H9 (cell line): ENCODE measurements around the gene RBFOX1. TPM values are rescaled to one million over a fixed set of nuclear protein-coding genes. Genes with fewer than 3 reads are reported as not detected.

Experiments used
- DNase-seq: peaks from one replicate; pipeline ENCODE4 v3.0.0-alpha.2; 2017
- H2AFZ ChIP-seq: one replicate; pipeline ENCODE4 v1.6.1; 2013; ENCODE audit warnings: mild to moderate bottlenecking, low read length, control low read depth, moderate library complexity
- H2AK5ac ChIP-seq: 2 replicates; pipeline ENCODE4 v1.6.1; 2013; ENCODE audit warnings: low read length, control low read depth, mixed read lengths; ENCODE audit not compliant: insufficient read length
- H2BK120ac ChIP-seq: one replicate; pipeline ENCODE4 v1.6.1; 2013; ENCODE audit warnings: low read depth, mild to moderate bottlenecking, low read length, control low read depth, inconsistent platforms; ENCODE audit not compliant: poor library complexity, severe bottlenecking
- H2BK12ac ChIP-seq: 2 replicates; pipeline ENCODE4 v1.6.1; 2013; ENCODE audit warnings: low read length, control low read depth, mixed read lengths, low read depth; ENCODE audit not compliant: insufficient read length
- H2BK15ac ChIP-seq: 2 replicates; pipeline ENCODE4 v1.6.1; 2013; ENCODE audit warnings: low read depth, low read length, control low read depth
- H2BK20ac ChIP-seq: one replicate; pipeline ENCODE4 v1.6.1; 2013; ENCODE audit warnings: low read depth, mild to moderate bottlenecking, low read length, control low read depth, inconsistent platforms; ENCODE audit not compliant: poor library complexity, severe bottlenecking
- H2BK5ac ChIP-seq: 2 replicates; pipeline ENCODE4 v1.6.1; 2013; ENCODE audit warnings: low read length, control low read depth, mixed read lengths; ENCODE audit not compliant: insufficient read length
- H3K14ac ChIP-seq: 2 replicates; pipeline ENCODE4 v1.6.1; 2013; ENCODE audit warnings: low read length, control low read depth; ENCODE audit not compliant: insufficient read depth
- H3K18ac ChIP-seq: 2 replicates; pipeline ENCODE4 v1.6.1; 2013; ENCODE audit warnings: low read depth, mild to moderate bottlenecking, mixed read lengths, low read length, control low read depth; ENCODE audit not compliant: insufficient read length
- H3K23ac ChIP-seq: 2 replicates; pipeline ENCODE4 v1.6.1; 2013; ENCODE audit warnings: low read length, control low read depth, mixed read lengths, low read depth; ENCODE audit not compliant: insufficient read length
- H3K23me2 ChIP-seq: 2 replicates; pipeline ENCODE4 v1.6.1; 2013; ENCODE audit warnings: low read depth, mild to moderate bottlenecking, mixed read lengths, low read length, control low read depth; ENCODE audit not compliant: insufficient read length, poor library complexity, severe bottlenecking
- H3K27ac ChIP-seq: 2 replicates; pipeline ENCODE4 v1.5.1; 2013; ENCODE audit warnings: low read length, control low read depth, mixed read lengths, low read depth; ENCODE audit not compliant: insufficient read length
- H3K27me3 ChIP-seq: 2 replicates; pipeline ENCODE4 v1.6.1; 2013; ENCODE audit warnings: low read length, control low read depth, inconsistent platforms; ENCODE audit not compliant: insufficient read depth
- H3K4ac ChIP-seq: 2 replicates; pipeline ENCODE4 v1.6.1; 2013; ENCODE audit warnings: low read depth, mild to moderate bottlenecking, control low read depth, inconsistent platforms, low read length, moderate library complexity
- H3K4me1 ChIP-seq: 2 replicates; pipeline ENCODE4 v1.6.1; 2013; ENCODE audit warnings: low read length, control low read depth, inconsistent platforms; ENCODE audit not compliant: insufficient read depth
- H3K4me2 ChIP-seq: 2 replicates; pipeline ENCODE4 v1.6.1; 2013; ENCODE audit warnings: low read length, control low read depth, mixed read lengths; ENCODE audit not compliant: insufficient read length, insufficient read depth
- H3K56ac ChIP-seq: 2 replicates; pipeline ENCODE4 v1.6.1; 2013; ENCODE audit warnings: low read depth, mild to moderate bottlenecking, mixed read lengths, low read length, control low read depth; ENCODE audit not compliant: insufficient read length
- H3K79me1 ChIP-seq: 2 replicates; pipeline ENCODE4 v1.6.1; 2013; ENCODE audit warnings: low read depth, mild to moderate bottlenecking, moderate library complexity, low read length, control low read depth, inconsistent platforms; ENCODE audit not compliant: insufficient read depth, poor library complexity, severe bottlenecking
- H3K79me2 ChIP-seq: 2 replicates; pipeline ENCODE4 v1.6.1; 2013; ENCODE audit warnings: low read length, control low read depth, inconsistent platforms; ENCODE audit not compliant: insufficient read depth
- H3K9ac ChIP-seq: 2 replicates; pipeline ENCODE4 v1.6.1; 2013; ENCODE audit warnings: low read length, control low read depth, mixed read lengths; ENCODE audit not compliant: insufficient read length; ENCODE audit errors: extremely low read depth
- H3K9me3 ChIP-seq: one replicate; pipeline ENCODE4 v1.6.1; 2013; ENCODE audit warnings: low read depth, low read length, inconsistent platforms; ENCODE audit not compliant: control insufficient read depth
- H3T11ph ChIP-seq: one replicate; pipeline ENCODE4 v1.6.1; 2013; ENCODE audit warnings: mild to moderate bottlenecking, low read length, control low read depth, inconsistent platforms
- H4K20me1 ChIP-seq: one replicate; pipeline ENCODE4 v1.6.1; 2013; ENCODE audit not compliant: control insufficient read depth, insufficient read length, insufficient read depth
- H4K5ac ChIP-seq: 2 replicates; pipeline ENCODE4 v1.6.1; 2013; ENCODE audit warnings: low read depth, mild to moderate bottlenecking, mixed read lengths, low read length, control low read depth; ENCODE audit not compliant: insufficient read length
- H4K8ac ChIP-seq: replicated peaks from 2 replicates; pipeline ENCODE4 v1.6.1; 2013; ENCODE audit warnings: low read length, control low read depth, mixed read lengths, low read depth; ENCODE audit not compliant: insufficient read length
- H4K91ac ChIP-seq: 2 replicates; pipeline ENCODE4 v1.6.1; 2013; ENCODE audit warnings: low read depth, mild to moderate bottlenecking, moderate library complexity, mixed read lengths, low read length, control low read depth; ENCODE audit not compliant: insufficient read length
- H3K27ac Mint-ChIP-seq, 3 experiments: 2 replicates in 2 of 3; 3 replicates in 1 of 3; pipeline ENCODE4 v1.8.0; 2020 to 2021; ENCODE audit warnings: mixed read lengths in 3 of 3, mild to moderate bottlenecking in 1 of 3, moderate library complexity in 1 of 3
- H3K27me3 Mint-ChIP-seq: 2 replicates; pipeline ENCODE4 v1.8.0; 2021; ENCODE audit warnings: low read depth, mild to moderate bottlenecking, moderate library complexity, mixed read lengths
- H3K36me3 Mint-ChIP-seq, 3 experiments: 2 replicates in 2 of 3; 3 replicates in 1 of 3; pipeline ENCODE4 v1.8.0; 2020 to 2021; ENCODE audit warnings: low read depth in 3 of 3, mixed read lengths in 3 of 3; ENCODE audit not compliant: insufficient read depth in 1 of 3
- H3K4me1 Mint-ChIP-seq, 2 experiments: 2 replicates each; pipeline ENCODE4 v1.8.0; 2020; ENCODE audit warnings: mixed read lengths in 2 of 2
- H3K4me3 Mint-ChIP-seq, 2 experiments: 2 replicates in 1 of 2; 3 replicates in 1 of 2; pipeline ENCODE4 v1.8.0; 2020 to 2021; ENCODE audit warnings: mild to moderate bottlenecking in 2 of 2, mixed read lengths in 2 of 2, moderate library complexity in 1 of 2
- H3K9me3 Mint-ChIP-seq, 2 experiments: 2 replicates in 1 of 2; 3 replicates in 1 of 2; pipeline ENCODE4 v1.8.0; 2020; ENCODE audit warnings: mild to moderate bottlenecking in 2 of 2, mixed read lengths in 2 of 2, moderate library complexity in 1 of 2
- WGBS: extraction: QIAGEN DNeasy Blood & Tissue Kit; methylation state at CpG from one replicate; pipeline ENCODE4 v1.1.7; 2013; ENCODE audit warnings: missing lambda C conversion rate, low lambda C conversion rate, mixed read lengths; ENCODE audit not compliant: insufficient read length; ENCODE audit errors: extremely low coverage; 5-methylcytosine and 5-hydroxymethylcytosine counted together
- total RNA-seq: library from RNA; stranded (reverse); gene quantifications from 2 replicates; pipeline ENCODE4 v1.2.1, GENCODE V29; 2021
- TF ChIP-seq, protein P1 (sequence below): fragments of 200-600 bp; sonication (generic); conservative IDR thresholded peaks from 3 replicates; pipeline ENCODE4 v1.8.0; 2021; ENCODE audit warnings: antibody characterized with exemption, mild to moderate bottlenecking

RBFOX1 gene
- total RNA-seq, 1 experiment from 2014 or later = 2.0 TPM

DNA sequence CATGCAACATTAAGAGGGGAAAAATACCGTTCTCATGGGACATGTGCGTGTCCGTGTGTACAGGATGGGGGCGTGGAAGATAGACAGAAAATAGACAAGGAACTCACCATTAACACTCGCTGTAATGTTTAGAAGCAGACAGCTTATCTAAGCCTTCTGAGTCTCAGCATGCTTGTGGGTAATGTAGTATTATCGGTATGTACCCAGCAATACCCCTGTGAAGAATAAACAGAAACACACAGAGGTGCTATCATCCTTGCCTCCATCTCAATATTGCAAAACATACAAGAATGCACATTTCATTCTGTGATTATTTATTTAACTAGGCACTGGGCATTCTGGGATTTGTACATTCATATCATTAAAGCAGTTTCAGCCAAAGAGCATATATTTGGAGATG, 42.0 kb upstream of the RBFOX1 start:
- no peak for DNase-seq
- no peaks in the 10 kb centered on the region for H3K79me1 ChIP-seq
- no peak overlapping the region for H3K27ac Mint-ChIP-seq
- H3K4me1 Mint-ChIP-seq = no peaks in the 10 kb centered on the region
- no peaks in the 10 kb centered on the region for H3K79me2 ChIP-seq
- no peaks in the 10 kb centered on the region for H3K9me3 ChIP-seq
- no peak overlapping the region for H4K8ac ChIP-seq
- H3K9me3 Mint-ChIP-seq = peaks cover 2 to 3% of the 10 kb centered on the region in 2 experiments; a peak in 4 of 5 replicates
- H4K20me1 ChIP-seq = no peaks in the 10 kb centered on the region
- H2BK20ac ChIP-seq = no peak overlapping the region
- no peaks in the 10 kb centered on the region for H3K27me3 ChIP-seq
- H3K36me3 Mint-ChIP-seq = peaks cover under 1 to 2% (median under 1%) of the 10 kb centered on the region in 3 experiments; a peak in 3 of 7 replicates
- H3K23me2 ChIP-seq = no peaks in the 10 kb centered on the region
- no peak overlapping the region for H2AK5ac ChIP-seq
- H3K4ac ChIP-seq = no peak overlapping the region
- TF ChIP-seq, protein P1, sequence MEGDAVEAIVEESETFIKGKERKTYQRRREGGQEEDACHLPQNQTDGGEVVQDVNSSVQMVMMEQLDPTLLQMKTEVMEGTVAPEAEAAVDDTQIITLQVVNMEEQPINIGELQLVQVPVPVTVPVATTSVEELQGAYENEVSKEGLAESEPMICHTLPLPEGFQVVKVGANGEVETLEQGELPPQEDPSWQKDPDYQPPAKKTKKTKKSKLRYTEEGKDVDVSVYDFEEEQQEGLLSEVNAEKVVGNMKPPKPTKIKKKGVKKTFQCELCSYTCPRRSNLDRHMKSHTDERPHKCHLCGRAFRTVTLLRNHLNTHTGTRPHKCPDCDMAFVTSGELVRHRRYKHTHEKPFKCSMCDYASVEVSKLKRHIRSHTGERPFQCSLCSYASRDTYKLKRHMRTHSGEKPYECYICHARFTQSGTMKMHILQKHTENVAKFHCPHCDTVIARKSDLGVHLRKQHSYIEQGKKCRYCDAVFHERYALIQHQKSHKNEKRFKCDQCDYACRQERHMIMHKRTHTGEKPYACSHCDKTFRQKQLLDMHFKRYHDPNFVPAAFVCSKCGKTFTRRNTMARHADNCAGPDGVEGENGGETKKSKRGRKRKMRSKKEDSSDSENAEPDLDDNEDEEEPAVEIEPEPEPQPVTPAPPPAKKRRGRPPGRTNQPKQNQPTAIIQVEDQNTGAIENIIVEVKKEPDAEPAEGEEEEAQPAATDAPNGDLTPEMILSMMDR = no peak
- no peak overlapping the region for H3K27ac ChIP-seq
- H3T11ph ChIP-seq = no peak overlapping the region
- no peak overlapping the region for H3K23ac ChIP-seq
- H2BK15ac ChIP-seq = no peak overlapping the region
- H3K9ac ChIP-seq = no peak overlapping the region
- H2BK12ac ChIP-seq = no peak overlapping the region
- H4K5ac ChIP-seq = no peak overlapping the region
- no peaks in the 10 kb centered on the region for H3K4me1 ChIP-seq
- no peak overlapping the region for H2AFZ ChIP-seq
- WGBS = no CpG with 5 or more reads among the region's 6 CpGs
- H4K91ac ChIP-seq = no peak overlapping the region
- no peak overlapping the region for H3K4me2 ChIP-seq
- no peak overlapping the region for H2BK5ac ChIP-seq
- H3K56ac ChIP-seq = no peak overlapping the region
- H3K18ac ChIP-seq = no peak overlapping the region
- no peak overlapping the region for H2BK120ac ChIP-seq
- H3K27me3 Mint-ChIP-seq = peaks cover 10% of the 10 kb centered on the region
- H3K4me3 Mint-ChIP-seq = no peak overlapping the region
- no peak overlapping the region for H3K14ac ChIP-seq
